HUDEP-2 (cell line): ENCODE data around the gene SLC16A6.
A peak's percentile ranks its signal among the peaks of the same experiment; 100 is the strongest.
"Not testable (repeated sequence)": the region's sequence is repeated elsewhere in the genome, so short reads cannot be mapped to it uniquely, and the experiment has no call there.

Source experiments
- DNase-seq, 76 experiments: peaks; one replicate each; lab custom pipeline; 2025; ENCODE audit not compliant: unreplicated experiment in 76 of 76; lab: John Stamatoyannopoulos, UW

The SLC16A6 gene

DNA sequence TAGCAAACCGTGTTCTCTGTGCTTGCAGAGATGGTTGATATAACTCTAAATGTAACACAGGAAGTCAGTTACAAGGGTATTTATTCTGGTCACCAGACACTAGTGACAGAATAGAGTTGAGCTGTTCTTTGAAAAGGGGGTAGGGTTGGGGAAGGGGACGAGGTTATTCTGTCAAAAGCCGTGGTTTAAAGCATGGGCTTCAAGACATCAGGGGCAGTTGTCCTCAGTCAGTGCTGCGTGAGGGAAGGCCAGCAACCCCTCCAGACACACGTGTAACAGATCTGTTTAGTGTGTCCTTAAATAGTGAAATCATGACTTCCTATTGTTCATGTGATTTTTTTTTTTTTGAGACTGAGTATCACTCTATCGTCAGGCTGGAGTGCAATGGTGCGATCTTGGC, 37.5 kb downstream of the SLC16A6 start:
- not testable (repeated sequence) for DNase-seq

DNA sequence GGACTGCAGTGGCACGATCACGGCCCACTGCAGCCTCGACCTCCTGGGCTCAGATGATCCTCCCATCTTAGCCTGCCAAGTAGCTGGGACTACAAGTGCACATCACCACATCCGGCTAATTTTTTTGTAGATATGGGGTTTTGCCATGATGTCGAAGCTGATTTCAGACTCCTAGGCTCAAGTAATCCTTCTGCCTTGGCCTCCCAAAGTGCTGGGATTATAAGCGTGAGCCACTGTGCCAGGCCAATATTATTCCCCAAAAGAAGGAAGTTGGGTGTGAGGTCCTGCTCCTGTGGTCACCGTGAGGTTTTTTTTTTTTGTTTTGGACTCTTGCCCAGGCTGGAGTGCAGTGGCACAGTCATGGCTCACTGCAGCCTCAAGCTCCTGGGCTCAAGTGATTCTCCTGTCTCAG, 41.6 kb downstream of the SLC16A6 start:
- peak in 31 of 76 experiments; percentile 2 to 74 (median 31) for DNase-seq

- DNase-seq = peak in 2 of 76 experiments; percentile 13 to 14
Observed at GRCh38 chr17:68248891-68249290, 42.0 kb downstream of the SLC16A6 start.

- peak in 24 of 76 experiments; percentile 16 to 59 (median 36) for DNase-seq
Observed at GRCh38 chr17:68248199-68248825, 42.6 kb downstream of the SLC16A6 start.

GRCh38 chr17:68247445-68248198, 43.3 kb downstream of the SLC16A6 start, which contains the start of gene AMZ2:
TSS of gene AMZ2 (plus strand) at chr17:68248043. CDS start at chr17:68250188, 2,145 bp downstream.
- peak in 74 of 76 experiments; percentile 35 to 97 (median 87) for DNase-seq

DNA sequence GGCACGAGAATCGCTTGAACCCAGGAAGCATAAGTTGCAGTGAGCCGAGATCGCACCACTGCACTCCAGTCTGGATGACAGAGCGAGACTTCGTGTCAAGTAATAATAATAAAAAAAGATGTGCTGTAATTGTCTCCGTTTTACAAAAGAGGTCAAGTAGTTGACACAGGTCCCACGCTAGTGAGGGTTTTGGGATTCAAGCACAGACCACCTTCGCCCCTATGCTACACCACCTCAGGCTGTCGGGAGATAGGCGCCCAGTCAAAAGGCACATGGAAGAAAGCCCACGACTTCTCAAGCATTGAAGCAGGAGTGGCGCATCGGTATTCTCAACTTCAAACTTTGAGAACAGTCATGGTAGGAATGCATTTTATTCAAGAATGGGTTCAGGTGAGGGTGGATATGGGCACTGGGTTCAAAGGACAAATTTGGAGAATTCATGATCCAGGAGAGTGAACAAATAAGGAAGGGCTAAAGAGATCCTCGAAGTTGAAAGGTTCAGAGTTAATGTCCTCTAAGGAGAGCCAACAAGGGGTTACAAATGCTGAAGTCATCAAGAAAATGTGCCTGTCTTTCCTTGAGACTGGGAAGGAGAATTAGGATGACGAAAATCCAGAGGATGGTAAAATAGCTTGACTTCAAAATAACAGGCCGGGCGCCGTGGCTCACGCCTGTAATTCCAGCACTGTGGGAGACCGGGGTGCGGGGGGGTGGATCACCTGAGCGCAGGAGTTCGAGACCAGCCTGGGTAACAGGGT, 44.5 kb downstream of the SLC16A6 start:
- DNase-seq = no peak

- no peak for DNase-seq
Observed at GRCh38 chr17:68239632-68240366, 51.1 kb downstream of the SLC16A6 start.

DNA sequence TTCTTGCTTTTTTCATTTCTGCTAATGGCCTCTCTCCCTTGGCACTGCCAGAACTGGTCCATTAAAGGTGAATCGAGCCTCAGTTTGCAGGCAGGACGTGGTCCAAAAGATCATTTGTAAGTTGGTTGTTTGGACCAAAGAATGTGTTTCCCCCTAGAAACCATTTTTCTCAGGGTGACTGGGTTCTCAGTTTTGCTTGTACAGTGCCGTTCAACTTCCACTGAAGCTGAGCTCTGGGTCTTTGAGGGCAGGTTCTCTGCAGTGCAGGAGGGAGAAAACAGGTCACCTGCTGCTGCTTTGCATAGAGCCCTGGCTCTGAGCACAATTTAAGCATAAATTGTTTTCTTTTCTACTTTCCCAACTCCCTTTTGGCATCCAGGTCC, 52.1 kb downstream of the SLC16A6 start:
- no peak for DNase-seq

- no peak for DNase-seq
Observed at GRCh38 chr17:68238164-68238870, 52.6 kb downstream of the SLC16A6 start.

- not testable (repeated sequence) for DNase-seq
Observed at GRCh38 chr17:68237369-68238163, 53.4 kb downstream of the SLC16A6 start.

GRCh38 chr17:68235336-68235791, 55.6 kb downstream of the SLC16A6 start:
- not testable (repeated sequence) for DNase-seq

- not testable (repeated sequence) for DNase-seq
Observed at GRCh38 chr17:68234726-68235335, 56.1 kb downstream of the SLC16A6 start.

GRCh38 chr17:68232741-68233140, 58.2 kb downstream of the SLC16A6 start:
- not testable (repeated sequence) for DNase-seq

DNA sequence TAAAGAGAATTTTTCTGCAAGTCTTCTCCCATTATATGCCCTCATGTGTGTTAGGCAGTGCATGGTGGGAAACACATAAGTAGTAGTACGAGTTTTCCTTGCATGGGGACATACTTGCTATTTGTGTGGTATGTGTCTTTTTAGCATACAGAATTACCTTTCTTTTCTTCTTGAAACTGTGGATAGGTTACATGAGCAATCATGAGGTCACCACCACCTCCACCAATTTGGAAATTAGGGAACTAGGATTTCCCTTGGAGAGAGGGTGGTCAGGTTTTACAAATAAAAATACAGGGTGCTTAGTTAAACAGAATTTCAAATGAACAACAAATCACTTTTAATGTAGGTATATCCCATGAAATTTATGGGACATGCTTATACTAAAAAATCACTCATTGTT, 59.4 kb downstream of the SLC16A6 start:
- DNase-seq = no peak

DNA sequence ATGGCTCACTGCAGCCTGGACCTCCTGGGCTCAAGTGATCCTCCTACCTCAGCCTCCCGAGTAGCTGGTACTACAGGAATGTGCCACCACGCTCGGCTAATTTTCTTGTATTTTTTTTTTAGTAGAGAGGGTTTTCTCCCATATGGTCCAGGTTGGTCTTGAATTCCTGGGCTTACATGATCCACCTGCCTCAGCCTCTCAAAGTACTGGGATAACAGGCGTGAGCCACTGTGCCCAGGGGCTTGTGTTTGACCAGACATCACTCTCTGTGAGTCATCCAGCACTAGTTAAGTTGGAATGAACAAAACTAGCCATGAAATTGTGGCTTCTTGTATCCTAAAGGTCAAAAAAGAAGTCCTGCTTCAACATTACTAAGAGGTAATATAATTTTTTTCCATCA, 59.8 kb downstream of the SLC16A6 start:
- DNase-seq = not testable (repeated sequence)

- DNase-seq = no peak
Observed at GRCh38 chr17:68229619-68230018, 61.3 kb downstream of the SLC16A6 start.

- no peak for DNase-seq
Observed at GRCh38 chr17:68228817-68229570, 61.9 kb downstream of the SLC16A6 start.
